ENCODE measurements around the gene CALD1.

Gene CALD1

DNA sequence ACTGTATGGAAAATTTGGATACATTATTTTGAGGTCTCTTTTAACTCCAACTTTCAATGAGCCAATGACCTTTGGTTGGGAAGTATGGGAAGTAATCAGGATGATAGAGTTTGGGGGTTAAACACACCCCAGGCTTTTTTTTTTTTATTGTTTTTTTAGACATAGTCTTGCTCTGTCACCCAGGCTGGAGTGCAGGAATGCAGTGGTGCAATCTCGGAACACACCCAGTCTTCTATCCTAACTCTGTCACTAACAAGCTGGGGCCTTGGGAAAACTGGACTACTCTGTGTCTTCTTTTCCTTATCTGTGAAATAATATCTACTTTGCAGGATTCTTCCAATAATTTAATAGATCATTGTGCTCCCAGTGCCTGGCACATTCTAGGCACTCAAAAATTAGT is 169.3 kb downstream of the CALD1 start:
- TF ChIP-seq CTCF (IDR thresholded peaks at IDR 0.05; ENCODE audit: insufficient read depth, missing control alignments) = no peak
- FAIRE-seq = no peak
- DNase-seq (ENCODE audit: insufficient read length, low spot score) = no peak

DNA sequence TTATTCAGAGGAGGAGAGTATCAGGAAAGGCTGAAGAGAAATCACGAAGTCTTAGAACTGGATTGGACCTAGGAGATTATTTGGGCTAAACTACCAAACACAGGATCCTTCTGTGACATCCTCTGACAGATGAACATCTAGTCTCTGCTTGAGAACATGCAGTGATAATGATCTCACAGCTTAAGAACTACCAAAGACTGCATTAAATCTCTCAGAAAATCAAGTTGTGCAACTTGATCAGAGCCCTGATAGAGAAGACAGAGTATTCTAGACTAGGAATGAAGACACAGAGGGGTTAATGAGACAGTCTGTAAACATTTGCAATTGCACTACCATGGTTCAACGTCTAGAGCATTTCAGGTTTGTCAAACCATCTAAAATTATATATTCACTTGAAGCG is 169.7 kb downstream of the CALD1 start:
- no peak for FAIRE-seq
- no peak for TF ChIP-seq CTCF (IDR thresholded peaks at IDR 0.05; ENCODE audit: insufficient read depth, missing control alignments)
- no peak for DNase-seq (ENCODE audit: insufficient read length, low spot score)

DNA sequence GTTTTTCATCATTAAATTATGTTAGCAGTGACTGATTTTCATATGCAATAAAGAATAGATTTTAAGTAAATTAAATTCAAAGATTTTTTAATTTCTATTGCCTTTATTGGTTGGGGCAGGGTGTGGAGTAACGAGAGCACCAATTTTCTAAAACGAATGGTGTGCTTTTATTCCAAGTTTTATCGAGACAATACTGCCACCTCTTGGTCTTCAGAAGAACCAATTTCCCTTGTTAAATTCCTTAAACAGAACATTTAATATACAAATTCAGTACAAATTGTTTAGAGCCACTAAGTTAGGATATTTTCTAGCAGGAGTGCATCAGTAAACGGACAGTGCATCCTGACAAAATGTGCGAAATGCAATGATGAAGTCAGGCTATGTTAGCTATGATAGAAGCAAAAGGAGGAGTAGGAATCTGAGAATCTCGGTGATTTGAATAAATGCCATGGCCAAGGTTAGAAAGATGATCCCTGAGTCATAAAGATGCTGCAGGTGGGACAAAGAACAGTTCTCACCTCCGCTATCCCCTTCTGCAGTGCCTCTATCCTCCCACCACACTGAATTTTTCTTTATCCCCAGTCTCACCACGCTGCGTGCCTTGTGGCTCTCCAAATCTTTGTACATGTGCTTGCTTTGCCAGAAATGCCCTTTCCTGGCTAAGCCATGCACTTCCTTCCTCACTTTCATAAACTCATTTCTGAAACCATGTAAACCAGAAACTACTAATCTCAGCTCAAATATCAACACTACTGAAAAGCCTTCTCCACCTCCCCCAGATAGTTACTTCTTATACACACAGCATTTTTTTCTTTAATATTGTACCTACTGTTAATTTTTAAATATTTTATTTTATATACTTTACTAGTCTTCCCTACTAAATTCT is 175.0 kb downstream of the CALD1 start:
- peak; percentile 63 for TF ChIP-seq CTCF (IDR thresholded peaks at IDR 0.05; ENCODE audit: insufficient read depth, missing control alignments)
- FAIRE-seq (no peak), DNase-seq (ENCODE audit: insufficient read length, low spot score) (no peak)

DNA sequence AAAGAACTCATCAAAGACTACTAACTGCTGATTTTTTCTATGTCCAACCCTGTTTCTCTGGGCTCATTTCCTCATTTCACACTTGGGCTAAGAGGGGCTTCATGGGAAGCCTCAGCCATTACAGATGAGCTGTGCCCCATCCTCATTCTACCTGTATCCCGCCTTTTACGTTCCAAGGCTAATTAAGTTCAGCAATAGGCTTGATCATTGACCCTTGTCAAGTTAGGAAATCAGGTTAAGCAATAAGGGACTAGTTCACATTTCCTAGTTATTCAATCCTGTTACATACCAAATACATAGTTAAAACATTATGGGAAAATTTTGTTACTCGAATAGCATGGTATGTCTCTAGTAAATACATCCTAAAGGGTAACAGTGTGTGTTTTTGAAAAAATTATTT is 177.6 kb downstream of the CALD1 start:
- no peak for DNase-seq (ENCODE audit: insufficient read length, low spot score)
- FAIRE-seq = no peak
- TF ChIP-seq CTCF (IDR thresholded peaks at IDR 0.05; ENCODE audit: insufficient read depth, missing control alignments) = no peak

DNA sequence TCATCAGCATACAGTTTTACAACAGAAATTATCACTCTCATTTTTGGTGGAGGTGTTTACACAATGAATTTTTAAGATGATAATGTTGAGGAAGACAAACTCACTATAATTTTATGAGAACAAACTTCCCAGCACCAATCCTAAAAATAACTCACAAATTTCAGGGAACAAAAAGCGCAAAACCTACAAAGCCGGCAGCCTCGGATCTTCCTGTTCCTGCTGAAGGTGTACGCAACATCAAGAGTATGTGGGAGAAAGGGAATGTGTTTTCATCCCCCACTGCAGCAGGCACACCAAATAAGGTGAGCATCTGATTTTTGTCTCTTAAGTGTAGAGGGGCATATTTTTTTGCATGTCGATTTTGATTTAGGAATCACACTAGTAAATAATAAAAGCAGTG is 180.4 kb downstream of the CALD1 start:
- no peak for TF ChIP-seq CTCF (IDR thresholded peaks at IDR 0.05; ENCODE audit: insufficient read depth, missing control alignments)
- FAIRE-seq (no peak), DNase-seq (ENCODE audit: insufficient read length, low spot score) (no peak)

- DNase-seq (ENCODE audit: insufficient read length, low spot score) = no peak
- no peak for FAIRE-seq
- no peak for TF ChIP-seq CTCF (IDR thresholded peaks at IDR 0.05; ENCODE audit: insufficient read depth, missing control alignments)
Measured at GRCh38 chr7:134962270-134962780, 182.9 kb downstream of the CALD1 start.

DNA sequence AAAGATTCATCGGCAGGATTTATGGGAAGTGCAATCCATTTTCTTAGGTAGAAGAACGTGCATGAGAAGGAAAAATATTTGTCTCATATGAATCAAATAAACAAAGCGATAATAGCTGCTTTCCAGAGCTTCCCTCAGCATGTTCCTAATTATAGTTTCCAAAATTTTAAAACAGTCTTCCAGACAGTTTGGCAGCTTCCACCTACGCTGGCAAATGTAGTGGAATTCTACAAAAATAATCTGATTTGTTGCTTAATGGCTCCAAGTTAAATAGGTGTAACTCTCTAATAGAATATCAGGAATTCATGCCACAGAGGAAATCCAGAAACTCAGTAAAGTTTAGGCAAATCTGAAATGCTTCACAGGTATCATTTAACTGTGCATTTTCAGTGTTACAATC is 183.6 kb downstream of the CALD1 start:
- no peak for TF ChIP-seq CTCF (IDR thresholded peaks at IDR 0.05; ENCODE audit: insufficient read depth, missing control alignments)
- no peak for DNase-seq (ENCODE audit: insufficient read length, low spot score)
- no peak for FAIRE-seq

All from D721Med (cell line).